ENCODE data around the gene ABHD12B. TPM values are rescaled to one million over a fixed set of nuclear protein-coding genes. Genes with fewer than 3 reads are reported as not detected.
A peak's percentile ranks its signal among the peaks of the same experiment; 100 is the strongest.

The ABHD12B gene
- total RNA-seq, 2 experiments from 2014 or later: not detected

- Mint-ChIP-seq H3K4me1 (ENCODE audit: low read depth) (no peaks in the 10 kb centered on the region), H3K36me3 (ENCODE audit: low read depth) (no peaks in the 10 kb centered on the region), H3K27me3 (peaks cover 39% of the 10 kb centered on the region), H3K27ac (no peak overlapping the region), H3K4me3 (no peak overlapping the region), H3K9me3 (no peaks in the 10 kb centered on the region)
- intact Hi-C loops (cut with DNase I, micrococcal nuclease): no loop called here
- DNase-seq: no peak
- no peaks in the 10 kb centered on the region for H3K9me3 ChIP-seq (ENCODE audit: control insufficient read depth in 1 of 2, insufficient read depth in 1 of 2, low read length in 2 of 2)
- no peaks in the 10 kb centered on the region for H3K4me1 ChIP-seq (ENCODE audit: insufficient read depth, low read length)
- no peak for ATAC-seq (ENCODE audit: poor library complexity)
- CTCF ChIA-PET: no interaction called here
- H3K4me3 ChIP-seq (ENCODE audit: low read length): no peak overlapping the region
- H3K36me3 ChIP-seq (ENCODE audit: insufficient read depth, low read length): no peaks in the 10 kb centered on the region
- no peak overlapping the region for H3K27ac ChIP-seq (ENCODE audit: low read depth in 1 of 2, low read length in 2 of 2)
- no peak for TF ChIP-seq CTCF (IDR thresholded peaks at IDR 0.05)
- H3K27me3 ChIP-seq (ENCODE audit: control insufficient read depth in 1 of 2, insufficient read depth in 2 of 2, low read length in 2 of 2): peaks cover 6 to 25% of the 10 kb centered on the region in 2 experiments
- POLR2A ChIA-PET: no interaction called here
Measured at GRCh38 chr14:50936882-50937281, 65.0 kb downstream of the ABHD12B start.

DNA sequence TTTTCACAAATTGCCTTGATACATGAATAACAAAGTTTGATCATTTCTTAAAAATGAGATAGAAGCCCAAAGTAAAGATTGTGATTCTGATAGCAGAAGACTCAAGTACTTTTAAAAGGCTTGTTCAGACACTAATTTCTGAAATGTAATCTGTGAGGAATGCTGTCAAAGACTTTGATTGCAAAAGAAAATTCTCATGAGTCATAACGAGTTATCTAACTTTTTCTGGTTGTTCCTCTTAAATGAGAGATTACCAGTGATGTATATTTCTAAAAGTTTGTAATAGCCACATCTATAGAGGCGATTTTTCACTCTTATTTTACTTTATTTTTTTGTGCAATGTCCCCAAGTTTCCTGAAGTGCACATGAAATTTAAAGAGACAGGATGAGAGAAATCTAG is 65.5 kb downstream of the ABHD12B start:
- Histone ChIP-seq H3K27ac (ENCODE audit: low read depth in 1 of 2, low read length in 2 of 2) (no peak overlapping the region), H3K27me3 (ENCODE audit: control insufficient read depth in 1 of 2, insufficient read depth in 2 of 2, low read length in 2 of 2) (peaks cover 6 to 29% of the 10 kb centered on the region in 2 experiments), H3K36me3 (ENCODE audit: insufficient read depth, low read length) (no peaks in the 10 kb centered on the region), H3K4me1 (ENCODE audit: insufficient read depth, low read length) (no peaks in the 10 kb centered on the region), H3K9me3 (ENCODE audit: control insufficient read depth in 1 of 2, insufficient read depth in 1 of 2, low read length in 2 of 2) (no peaks in the 10 kb centered on the region), H3K4me3 (ENCODE audit: low read length) (no peak overlapping the region)
- intact Hi-C loops (cut with DNase I, micrococcal nuclease): no loop called here
- POLR2A ChIA-PET: no interaction called here
- ATAC-seq (ENCODE audit: poor library complexity) (no peak), DNase-seq (peak in 2 of 14 experiments; percentile 4 to 14)
- Mint-ChIP-seq H3K4me1 (ENCODE audit: low read depth) (no peaks in the 10 kb centered on the region), H3K4me3 (no peak overlapping the region), H3K27me3 (peaks cover 43% of the 10 kb centered on the region), H3K27ac (no peak overlapping the region), H3K36me3 (ENCODE audit: low read depth) (no peaks in the 10 kb centered on the region), H3K9me3 (no peaks in the 10 kb centered on the region)
- TF ChIP-seq CTCF (IDR thresholded peaks at IDR 0.05): no peak
- CTCF ChIA-PET: no interaction called here

GRCh38 chr14:50937800-50938199 is 65.9 kb downstream of the ABHD12B start:
- Histone ChIP-seq H3K9me3 (ENCODE audit: control insufficient read depth in 1 of 2, insufficient read depth in 1 of 2, low read length in 2 of 2) (no peaks in the 10 kb centered on the region), H3K27ac (ENCODE audit: low read depth in 1 of 2, low read length in 2 of 2) (no peak overlapping the region), H3K27me3 (ENCODE audit: control insufficient read depth in 1 of 2, insufficient read depth in 2 of 2, low read length in 2 of 2) (peaks cover 9 to 32% of the 10 kb centered on the region in 2 experiments), H3K4me1 (ENCODE audit: insufficient read depth, low read length) (no peaks in the 10 kb centered on the region), H3K4me3 (ENCODE audit: low read length) (no peak overlapping the region), H3K36me3 (ENCODE audit: insufficient read depth, low read length) (no peaks in the 10 kb centered on the region)
- no peak for TF ChIP-seq CTCF (IDR thresholded peaks at IDR 0.05)
- Mint-ChIP-seq H3K9me3 (no peaks in the 10 kb centered on the region), H3K4me1 (ENCODE audit: low read depth) (no peaks in the 10 kb centered on the region), H3K27me3 (peaks cover 44% of the 10 kb centered on the region), H3K36me3 (ENCODE audit: low read depth) (no peaks in the 10 kb centered on the region), H3K27ac (no peak overlapping the region), H3K4me3 (no peak overlapping the region)
- ChIA-PET CTCF (interaction anchor here (0.6 kb wide), 1 partner anchor 53 kb away, joined by 3 read pairs; no protein-coding TSS in a partner anchor), POLR2A (no interaction called here)
- ATAC-seq (ENCODE audit: poor library complexity): no peak
- intact Hi-C loops (cut with DNase I, micrococcal nuclease): no loop called here
- DNase-seq: no peak

Data from CD4-positive, alpha-beta T cell (primary cell).